MM.1S (cell line): ENCODE measurements around the gene RPH3AL.

Source experiments
- DNase-seq: peaks from one replicate; pipeline ENCODE4 v3.0.0-alpha.2; 2015
- H2AFZ ChIP-seq: fragments of 300-600 bp; sonication (generic); 2 replicates; pipeline ENCODE4 v1.6.0; 2016; ENCODE audit warnings: antibody characterized with exemption, low read length
- H3F3A ChIP-seq: fragments of 300-600 bp; sonication (generic); 2 replicates; pipeline ENCODE4 v1.6.1; 2016; ENCODE audit warnings: mild to moderate bottlenecking, antibody characterized with exemption, low read length, moderate library complexity, mixed read lengths; ENCODE audit not compliant: insufficient read depth
- H3K27ac ChIP-seq: fragments of 300-600 bp; sonication (generic); 2 replicates; pipeline ENCODE4 v1.5.1; 2016; ENCODE audit warnings: mild to moderate bottlenecking, low read length
- H3K27me3 ChIP-seq: fragments of 300-600 bp; sonication (generic); replicated peaks from 2 replicates; pipeline ENCODE4 v1.6.0; 2016; ENCODE audit warnings: low read length; ENCODE audit not compliant: insufficient read depth
- H3K36me3 ChIP-seq: fragments of 300-600 bp; sonication (generic); replicated peaks from 2 replicates; pipeline ENCODE4 v1.6.1; 2016; ENCODE audit warnings: mild to moderate bottlenecking, low read length, mixed read lengths; ENCODE audit not compliant: insufficient read depth
- H3K4me1 ChIP-seq: fragments of 300-600 bp; sonication (generic); 2 replicates; pipeline ENCODE4 v1.6.1; 2016; ENCODE audit warnings: low read length, mixed read lengths
- H3K4me2 ChIP-seq: fragments of 300-600 bp; sonication (generic); 2 replicates; pipeline ENCODE4 v1.6.0; 2016; ENCODE audit warnings: low read depth, low read length
- H3K4me3 ChIP-seq: fragments of 300-600 bp; sonication (generic); 2 replicates; pipeline ENCODE4 v1.5.1; 2016; ENCODE audit warnings: low read length, mixed read lengths
- H3K79me2 ChIP-seq: fragments of 300-600 bp; sonication (generic); 2 replicates; pipeline ENCODE4 v1.6.1; 2016; ENCODE audit warnings: mixed run types, low read length, mixed read lengths
- H3K9ac ChIP-seq: fragments of 300-600 bp; sonication (generic); 2 replicates; pipeline ENCODE4 v1.6.1; 2016; ENCODE audit warnings: low read length, mixed read lengths
- H3K9me2 ChIP-seq: fragments of 300-600 bp; sonication (generic); replicated peaks from 2 replicates; pipeline ENCODE4 v1.6.1; 2016; ENCODE audit warnings: mild to moderate bottlenecking, low read length, mixed read lengths; ENCODE audit not compliant: insufficient read depth
- H3K9me3 ChIP-seq: fragments of 300-600 bp; sonication (generic); replicated peaks from 2 replicates; pipeline ENCODE4 v1.6.1; 2016; ENCODE audit warnings: mild to moderate bottlenecking, low read length, mixed read lengths; ENCODE audit not compliant: insufficient read depth
- H4K20me1 ChIP-seq: fragments of 300-600 bp; sonication (generic); 2 replicates; pipeline ENCODE4 v1.6.1; 2016; ENCODE audit warnings: mild to moderate bottlenecking, low read length, moderate library complexity, mixed read lengths; ENCODE audit not compliant: insufficient read depth
- EZH2 ChIP-seq: fragments of 300-600 bp; sonication (generic); optimal IDR thresholded peaks from 2 replicates; pipeline ENCODE3; 2017; ENCODE audit warnings: low read depth, mild to moderate bottlenecking, antibody characterized with exemption, low read length, mixed read lengths
- EZH2phosphoT487 ChIP-seq: fragments of 300-600 bp; sonication (generic); IDR thresholded peaks from 2 replicates; pipeline ENCODE4 v1.6.1; 2018; ENCODE audit warnings: antibody characterized with exemption, low read length
- TF ChIP-seq, protein P1 (sequence below): fragments of 300-600 bp; sonication (generic); IDR thresholded peaks from 2 replicates; pipeline ENCODE4 v1.5.1; 2016; ENCODE audit warnings: antibody characterized with exemption, low read length, mixed read lengths

The RPH3AL gene

DNA sequence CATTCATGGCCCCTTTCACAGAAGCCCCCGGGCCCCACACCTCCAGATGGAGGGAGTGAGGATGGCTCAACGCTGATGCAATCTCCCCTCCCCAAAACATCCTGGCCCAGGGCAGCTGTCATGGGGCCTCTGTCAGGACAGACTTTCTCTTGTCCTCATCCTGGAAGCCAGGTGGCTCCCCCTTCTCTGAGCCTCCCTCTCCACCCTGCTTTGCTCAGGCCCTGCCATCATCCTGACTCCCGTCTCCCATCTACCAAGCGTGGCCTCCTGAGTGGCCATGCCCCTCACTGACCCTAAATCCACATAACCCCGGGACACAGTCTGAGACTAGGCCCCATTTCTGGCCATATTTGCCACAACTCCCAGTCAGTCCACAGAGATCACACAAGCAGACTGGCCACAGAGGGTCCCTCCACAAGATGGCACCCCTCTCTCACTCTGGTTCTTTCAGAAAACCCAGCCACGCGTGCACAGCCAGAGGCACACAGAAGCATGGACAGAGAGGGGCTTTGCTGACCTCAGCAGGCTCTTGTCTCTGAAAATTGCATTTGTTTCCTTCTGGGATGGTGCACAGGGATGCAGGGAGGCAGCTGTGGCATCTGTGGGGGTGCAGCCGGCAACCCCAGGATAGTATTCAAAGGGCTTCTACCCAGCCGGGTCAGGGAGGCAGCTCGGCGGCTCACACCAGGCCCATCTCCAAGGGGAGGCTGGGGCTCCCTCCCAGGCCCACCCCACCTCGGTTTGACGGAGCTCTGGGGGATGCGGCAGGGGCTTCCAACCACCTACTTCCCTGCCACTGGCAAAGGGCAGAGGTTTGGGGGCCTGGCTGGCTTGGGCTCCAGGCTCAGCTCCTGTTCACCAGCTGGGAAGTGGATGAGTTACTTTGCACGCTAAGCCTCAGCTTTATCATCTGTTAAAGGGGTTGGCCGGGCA lies 188.0 kb downstream of the RPH3AL start:
- Histone ChIP-seq H4K20me1 (no peaks in the 10 kb centered on the region), H2AFZ (no peak overlapping the region), H3K4me3 (no peak overlapping the region), H3K4me2 (no peak overlapping the region), H3K27me3 (peaks cover 78% of the 10 kb centered on the region), H3K79me2 (no peaks in the 10 kb centered on the region), H3K4me1 (no peaks in the 10 kb centered on the region), H3K36me3 (no peaks in the 10 kb centered on the region), H3F3A (no peaks in the 10 kb centered on the region), H3K27ac (no peak overlapping the region), H3K9me3 (no peaks in the 10 kb centered on the region), H3K9ac (no peak overlapping the region), H3K9me2 (no peaks in the 10 kb centered on the region)
- no peak for TF ChIP-seq EZH2phosphoT487
- no peak for TF ChIP-seq EZH2
- TF ChIP-seq, protein P1, sequence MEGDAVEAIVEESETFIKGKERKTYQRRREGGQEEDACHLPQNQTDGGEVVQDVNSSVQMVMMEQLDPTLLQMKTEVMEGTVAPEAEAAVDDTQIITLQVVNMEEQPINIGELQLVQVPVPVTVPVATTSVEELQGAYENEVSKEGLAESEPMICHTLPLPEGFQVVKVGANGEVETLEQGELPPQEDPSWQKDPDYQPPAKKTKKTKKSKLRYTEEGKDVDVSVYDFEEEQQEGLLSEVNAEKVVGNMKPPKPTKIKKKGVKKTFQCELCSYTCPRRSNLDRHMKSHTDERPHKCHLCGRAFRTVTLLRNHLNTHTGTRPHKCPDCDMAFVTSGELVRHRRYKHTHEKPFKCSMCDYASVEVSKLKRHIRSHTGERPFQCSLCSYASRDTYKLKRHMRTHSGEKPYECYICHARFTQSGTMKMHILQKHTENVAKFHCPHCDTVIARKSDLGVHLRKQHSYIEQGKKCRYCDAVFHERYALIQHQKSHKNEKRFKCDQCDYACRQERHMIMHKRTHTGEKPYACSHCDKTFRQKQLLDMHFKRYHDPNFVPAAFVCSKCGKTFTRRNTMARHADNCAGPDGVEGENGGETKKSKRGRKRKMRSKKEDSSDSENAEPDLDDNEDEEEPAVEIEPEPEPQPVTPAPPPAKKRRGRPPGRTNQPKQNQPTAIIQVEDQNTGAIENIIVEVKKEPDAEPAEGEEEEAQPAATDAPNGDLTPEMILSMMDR = no peak
- no peak for DNase-seq

DNA sequence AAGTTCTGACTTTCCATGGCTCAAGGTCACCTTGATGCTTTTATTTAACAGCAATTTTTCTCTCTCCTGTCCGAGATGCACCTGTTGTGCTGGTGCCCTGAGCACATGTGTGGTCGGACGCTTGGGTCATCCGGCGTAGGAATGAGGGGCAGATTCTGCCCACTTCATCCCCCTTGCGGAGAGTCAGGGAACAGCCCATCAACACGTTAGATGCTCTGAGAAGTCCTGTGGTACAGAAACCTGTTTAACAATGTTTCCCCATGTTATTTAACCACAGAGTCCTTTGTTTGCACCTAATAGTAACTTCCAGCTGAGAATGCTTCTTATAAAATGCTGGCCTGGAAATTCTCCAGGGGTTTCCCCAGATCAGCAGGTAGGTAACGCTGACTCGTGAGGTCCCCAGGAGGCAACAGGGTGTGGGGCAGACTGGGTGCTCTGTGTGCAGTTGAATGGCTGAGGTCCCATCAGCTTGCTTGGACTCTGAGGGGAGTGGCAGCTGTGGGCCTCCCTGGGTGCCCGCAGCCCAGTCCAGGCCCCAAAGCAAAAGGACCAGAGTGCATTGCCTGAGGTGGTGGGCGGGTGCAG lies 189.0 kb downstream of the RPH3AL start:
- no peaks in the 10 kb centered on the region for H3F3A ChIP-seq
- no peaks in the 10 kb centered on the region for H3K79me2 ChIP-seq
- H3K4me1 ChIP-seq = no peaks in the 10 kb centered on the region
- H3K27me3 ChIP-seq = peaks cover 79% of the 10 kb centered on the region
- no peak overlapping the region for H3K4me2 ChIP-seq
- H3K9me3 ChIP-seq = no peaks in the 10 kb centered on the region
- no peaks in the 10 kb centered on the region for H4K20me1 ChIP-seq
- no peak overlapping the region for H2AFZ ChIP-seq
- H3K27ac ChIP-seq = no peak overlapping the region
- H3K4me3 ChIP-seq = no peak overlapping the region
- no peaks in the 10 kb centered on the region for H3K36me3 ChIP-seq
- H3K9ac ChIP-seq = no peak overlapping the region
- no peak for TF ChIP-seq EZH2
- TF ChIP-seq, protein P1 = peak; percentile 62
- peak; percentile 42 for DNase-seq
- no peaks in the 10 kb centered on the region for H3K9me2 ChIP-seq

DNA sequence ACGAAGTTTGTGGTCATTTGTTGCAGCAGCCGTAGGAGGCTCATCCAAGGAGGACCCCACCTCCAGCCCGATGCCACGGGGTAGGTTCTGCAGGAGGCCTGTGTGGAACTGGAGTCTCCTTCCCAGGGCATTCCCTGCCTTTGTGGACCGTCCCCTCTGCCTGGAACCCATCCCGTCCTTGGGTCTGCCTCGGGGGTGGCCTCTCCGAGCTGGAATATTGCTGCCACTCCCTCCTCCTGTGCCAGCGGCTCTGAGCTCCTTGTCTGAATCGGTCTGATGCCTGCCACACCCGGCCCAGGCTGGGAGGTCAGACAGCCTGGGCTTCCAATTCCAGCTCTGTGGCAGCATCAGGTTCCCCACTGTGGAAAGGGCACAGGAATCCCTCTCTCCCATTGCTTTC lies 189.9 kb downstream of the RPH3AL start:
- Histone ChIP-seq H3K4me1 (no peaks in the 10 kb centered on the region), H3K4me3 (no peak overlapping the region), H4K20me1 (no peaks in the 10 kb centered on the region), H3K4me2 (no peak overlapping the region), H3K9me3 (no peaks in the 10 kb centered on the region), H2AFZ (no peak overlapping the region), H3K27ac (no peak overlapping the region), H3K9ac (no peak overlapping the region), H3F3A (no peaks in the 10 kb centered on the region), H3K9me2 (no peaks in the 10 kb centered on the region), H3K79me2 (no peaks in the 10 kb centered on the region), H3K27me3 (peaks cover 88% of the 10 kb centered on the region), H3K36me3 (no peaks in the 10 kb centered on the region)
- TF ChIP-seq, protein P1 = no peak
- TF ChIP-seq EZH2phosphoT487 = no peak
- no peak for TF ChIP-seq EZH2
- DNase-seq = no peak
